NCI-H1105 treated with DMSO at 0.1 percent for 48 hours (cell line): Measurements from ENCODE around the gene FHIT.

Experiments
- DNase-seq: peaks from one replicate; lab custom pipeline; 2025; lab: John Stamatoyannopoulos, UW

FHIT gene

DNA sequence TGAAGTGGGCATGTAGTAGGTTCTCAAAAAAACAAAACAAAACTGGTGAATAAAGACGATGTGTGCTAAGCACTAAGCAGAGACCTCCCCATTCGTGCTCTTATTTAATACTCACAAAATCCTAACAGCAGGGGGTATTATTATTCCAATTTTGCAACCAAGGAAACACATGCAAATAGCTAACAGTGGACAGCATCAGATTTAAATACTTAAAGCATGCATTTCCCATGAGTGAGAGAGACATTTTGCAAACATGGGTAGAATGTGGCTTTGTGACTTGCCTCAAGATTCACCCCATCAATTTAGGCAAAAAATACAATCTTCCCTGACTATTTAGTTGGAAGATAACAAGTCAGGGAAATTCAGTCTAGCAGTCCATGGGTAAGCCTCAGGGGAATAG, 1255.2 kb downstream of the FHIT start:
- no peak for DNase-seq

DNA sequence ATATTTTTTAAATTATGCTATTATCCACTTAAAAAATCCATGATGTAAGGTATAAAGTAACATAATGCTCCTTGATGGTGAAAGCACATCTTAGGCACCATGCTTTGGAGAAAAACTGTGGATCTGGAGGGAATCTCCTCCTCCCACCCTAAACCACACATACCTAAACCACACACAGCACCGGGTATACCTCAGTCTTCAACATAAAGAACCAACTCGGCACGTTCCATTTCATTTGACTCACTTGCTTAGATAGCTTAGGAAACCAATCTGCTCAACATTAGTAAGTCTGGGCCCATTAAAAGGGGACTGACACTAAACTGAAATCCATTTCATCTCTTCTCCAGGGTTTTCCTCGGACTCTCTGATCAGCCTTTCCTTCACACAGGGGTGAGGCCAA, 1255.7 kb downstream of the FHIT start:
- no peak for DNase-seq

DNA sequence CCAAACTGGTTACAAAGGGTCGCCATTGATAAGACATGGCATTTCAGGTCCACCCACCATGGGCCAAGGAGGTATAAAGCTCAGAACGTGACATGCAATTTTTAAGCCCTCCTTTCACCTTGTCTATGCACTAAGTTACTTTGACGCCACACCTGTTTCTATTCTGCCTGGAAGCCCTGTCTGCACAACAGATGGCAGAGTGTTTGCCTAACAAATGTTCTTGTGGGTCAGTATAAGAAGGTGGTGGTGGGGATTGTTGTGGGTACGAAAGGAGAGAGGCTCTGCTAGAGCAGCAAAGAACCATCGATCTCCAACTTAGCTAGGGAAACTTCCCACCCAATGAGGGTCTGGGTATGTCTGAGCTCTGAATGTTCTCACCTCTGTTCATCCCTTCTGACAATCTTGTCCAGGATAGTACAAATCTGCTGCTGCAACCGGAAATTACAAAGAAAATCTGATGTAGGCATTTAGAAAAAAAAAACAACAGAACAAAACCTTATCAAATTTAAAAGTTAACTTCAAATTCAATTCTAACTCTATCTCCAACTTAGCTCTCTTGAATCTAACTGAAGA, 1256.4 kb downstream of the FHIT start:
- no peak for DNase-seq

DNA sequence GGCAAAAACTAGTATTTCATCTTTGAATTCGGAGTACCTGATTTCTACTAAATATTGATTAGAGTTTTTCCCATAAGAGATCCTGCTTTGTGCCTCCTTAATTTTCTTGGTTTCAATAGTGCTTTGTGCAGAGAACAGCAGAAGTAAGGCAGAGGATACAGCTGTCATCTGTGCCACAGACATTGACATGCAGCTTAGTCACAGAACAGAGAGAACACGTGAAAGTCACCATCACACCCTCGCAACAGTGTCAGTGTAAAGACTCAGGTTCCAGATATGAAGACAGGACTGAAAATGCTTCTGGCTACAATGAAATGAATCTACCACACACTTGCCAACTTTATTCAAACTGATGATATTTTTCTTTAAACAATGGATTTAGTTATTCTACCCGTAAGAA, 1258.7 kb downstream of the FHIT start:
- no peak for DNase-seq

DNA sequence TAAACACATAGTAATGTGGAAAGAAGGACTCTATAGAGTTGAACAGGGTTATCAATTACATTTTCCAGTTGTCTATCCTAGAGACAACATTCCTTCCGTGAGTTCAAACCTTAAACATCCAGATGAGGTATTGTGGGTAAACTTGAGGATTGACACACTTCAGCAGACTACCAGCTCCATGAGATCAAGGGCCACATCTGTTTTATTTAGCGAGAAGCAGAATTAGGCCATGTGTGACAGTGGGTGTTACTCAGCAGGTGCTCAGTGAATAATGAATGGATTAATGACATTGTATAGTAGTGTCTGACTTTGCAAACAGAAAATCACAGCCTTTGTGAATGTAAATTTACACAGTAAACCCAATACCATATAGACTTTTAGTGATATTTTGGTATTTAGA, 1260.3 kb downstream of the FHIT start:
- no peak for DNase-seq

DNA sequence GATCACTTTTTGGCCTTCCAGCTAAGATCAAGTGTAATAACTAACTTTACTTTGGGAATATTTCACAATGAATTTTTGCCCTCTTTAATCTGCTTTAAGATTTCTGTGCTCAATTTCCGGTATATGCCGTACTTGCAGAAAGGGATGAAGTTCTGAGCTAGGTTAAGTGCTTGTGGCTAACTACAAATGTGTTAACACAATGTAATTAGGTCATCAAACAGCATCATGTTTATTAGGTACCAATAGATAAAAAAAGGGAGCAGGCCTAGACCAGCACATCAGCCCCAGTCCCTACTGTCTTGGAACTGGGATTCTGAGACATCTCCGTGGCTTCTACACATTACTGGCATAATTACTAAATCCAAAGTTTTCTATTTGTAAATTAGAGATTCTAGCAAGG, 1268.7 kb downstream of the FHIT start:
- no peak for DNase-seq

DNA sequence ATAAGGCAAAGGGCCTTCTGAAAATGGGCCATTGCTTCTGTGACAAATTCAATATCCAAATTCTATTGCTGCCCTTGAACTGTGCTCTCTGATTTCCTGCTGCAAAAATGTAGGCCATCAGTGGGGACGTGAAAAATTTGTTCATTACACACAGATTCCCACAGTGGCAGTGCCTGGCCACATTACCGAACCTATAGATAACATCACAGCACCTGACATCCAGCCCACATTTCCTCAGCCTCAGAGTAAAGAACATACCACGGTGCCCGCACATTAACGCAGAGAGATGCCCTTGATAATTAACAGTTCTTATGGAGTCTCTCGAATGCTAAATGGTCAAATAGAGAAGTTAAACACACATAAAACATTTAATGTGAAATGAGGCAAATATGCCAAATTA, 1269.9 kb downstream of the FHIT start:
- no peak for DNase-seq

DNA sequence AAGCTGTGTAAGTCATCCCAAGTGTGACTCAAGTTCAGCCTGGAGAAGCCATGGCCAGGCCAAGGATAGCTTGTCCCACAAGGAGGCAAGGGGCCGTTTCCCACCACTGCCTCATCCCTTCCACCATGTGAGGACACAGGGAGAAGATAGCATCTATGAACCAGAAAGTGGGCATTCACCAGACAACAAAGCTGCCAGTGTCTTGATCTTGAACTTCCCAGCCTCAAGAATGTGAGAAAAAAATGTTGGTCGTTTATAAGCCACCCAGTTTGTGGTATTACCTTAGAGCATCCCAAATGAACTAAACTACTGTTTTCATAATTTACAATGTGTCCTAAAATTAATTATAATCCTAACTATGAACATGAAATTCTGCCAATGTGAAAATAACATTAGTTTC, 1270.7 kb downstream of the FHIT start:
- no peak for DNase-seq

DNA sequence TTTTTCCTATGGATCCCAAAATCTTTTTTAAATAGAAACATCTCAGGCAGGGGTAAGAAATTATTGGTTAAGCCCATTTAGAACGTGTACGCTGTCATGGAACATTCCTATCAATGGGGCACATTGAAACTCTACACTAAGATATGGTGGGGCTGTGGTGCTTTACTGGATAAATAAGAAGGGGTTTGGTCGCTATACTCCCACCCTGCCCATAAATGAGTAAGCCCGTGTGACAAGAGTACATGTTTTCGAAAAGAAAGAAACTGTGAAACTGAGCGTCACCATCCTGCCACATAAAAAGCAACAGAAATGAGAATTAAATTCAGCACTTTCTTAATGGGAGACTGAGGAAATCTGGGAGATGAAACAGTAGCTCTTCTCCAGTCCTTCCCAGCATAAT, 1271.7 kb downstream of the FHIT start:
- DNase-seq, result no peak

DNA sequence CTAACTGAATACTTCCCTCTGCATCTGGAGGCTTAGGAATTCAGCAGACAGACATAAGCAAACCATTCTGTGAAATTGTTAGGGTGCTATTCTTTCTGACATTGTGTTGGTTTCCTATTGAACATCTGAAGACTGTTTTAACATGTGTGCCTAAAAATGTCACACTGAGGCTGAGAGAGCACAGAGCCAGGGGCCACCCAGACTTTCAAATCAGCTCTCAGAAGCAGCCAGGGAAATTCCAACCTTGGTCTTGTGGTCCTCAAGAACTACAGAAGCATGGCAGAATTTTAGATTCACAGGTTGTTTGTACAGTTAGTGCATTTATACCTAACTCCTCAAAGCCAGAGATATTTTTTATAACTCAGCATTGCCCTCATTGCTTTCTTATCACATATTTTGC, 1272.3 kb downstream of the FHIT start:
- no peak for DNase-seq

DNA sequence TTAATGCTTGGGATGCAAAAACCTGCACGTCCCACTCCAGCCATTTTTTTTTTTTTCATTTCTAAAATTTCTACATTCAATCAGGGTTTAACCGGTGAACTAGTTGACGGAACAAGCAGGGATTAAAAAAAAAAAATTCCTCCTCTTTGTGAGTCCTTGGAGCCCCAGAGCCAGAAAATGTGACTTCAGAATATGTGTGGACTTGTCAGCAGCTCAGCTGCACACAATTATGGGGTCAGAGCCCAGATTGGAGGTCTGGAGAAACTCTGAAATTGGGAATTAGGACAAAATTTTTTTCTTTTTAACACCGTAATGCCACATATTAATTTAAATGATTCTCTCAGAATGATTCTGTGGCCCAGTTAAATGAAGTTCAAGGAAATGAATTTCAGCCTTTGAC, 1280.5 kb downstream of the FHIT start:
- no peak for DNase-seq

DNA sequence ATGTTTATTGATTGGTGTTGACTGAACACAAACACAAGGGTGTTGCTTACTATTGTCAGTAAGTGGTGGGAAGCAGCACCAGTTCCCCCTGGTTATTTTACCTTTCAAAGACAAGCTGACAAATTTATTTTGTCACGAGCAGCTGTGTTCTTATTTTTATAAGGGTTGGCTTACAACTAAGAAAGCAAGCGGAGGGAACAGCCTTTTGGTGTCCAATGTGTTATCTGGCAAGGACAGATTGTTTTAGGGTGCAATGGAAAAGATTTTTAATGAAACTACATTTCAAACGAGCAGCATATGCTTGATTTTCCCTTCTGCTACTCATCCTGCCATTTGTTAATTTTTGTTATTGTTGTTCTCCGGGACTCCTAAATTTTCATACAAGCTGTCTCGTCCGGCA, 1280.9 kb downstream of the FHIT start:
- DNase-seq, result no peak

DNA sequence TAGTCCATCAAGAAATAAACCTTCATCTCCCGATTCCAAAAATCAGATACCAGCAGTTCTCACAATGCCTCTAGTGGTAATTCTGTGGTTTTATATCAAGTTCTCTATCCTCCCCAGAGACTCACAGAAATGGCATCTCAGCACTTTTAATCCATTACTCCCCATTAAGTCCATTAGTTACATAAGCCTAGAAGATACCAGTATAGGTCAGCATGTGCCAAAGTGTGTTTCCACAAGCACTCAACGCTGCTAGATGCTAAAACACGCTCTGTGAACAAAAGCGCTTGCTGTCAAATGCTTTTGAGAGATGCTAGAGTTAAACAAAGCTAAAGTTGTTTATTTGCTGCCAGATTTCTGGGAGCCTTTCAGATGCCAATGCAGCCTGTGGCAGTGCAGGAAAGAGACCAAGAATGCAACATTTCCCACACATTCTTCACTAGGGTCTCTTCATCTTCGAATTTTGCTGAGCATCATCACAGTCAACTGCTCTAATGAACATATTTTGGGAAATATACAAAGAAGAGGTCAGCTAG, 1282.7 kb downstream of the FHIT start:
- no peak for DNase-seq

DNA sequence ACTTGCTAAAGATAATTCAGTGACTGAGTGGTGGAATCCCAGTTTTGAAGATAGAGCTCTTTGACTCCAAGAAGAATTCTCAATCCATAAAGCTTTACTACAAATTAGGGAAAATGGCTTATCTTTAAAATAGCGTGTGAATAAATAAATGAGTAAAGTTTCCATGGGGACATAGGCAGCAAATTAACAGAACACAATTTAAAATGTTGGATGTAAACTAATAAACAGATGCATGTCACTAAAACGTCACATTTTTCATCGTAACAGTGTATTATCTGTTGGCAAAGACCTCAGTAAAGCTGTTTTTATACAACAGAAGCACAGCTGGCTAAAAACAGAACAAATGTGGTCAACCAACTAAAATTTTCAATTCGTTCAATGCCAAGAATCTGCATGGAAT, 1287.6 kb downstream of the FHIT start:
- DNase-seq, result no peak

DNA sequence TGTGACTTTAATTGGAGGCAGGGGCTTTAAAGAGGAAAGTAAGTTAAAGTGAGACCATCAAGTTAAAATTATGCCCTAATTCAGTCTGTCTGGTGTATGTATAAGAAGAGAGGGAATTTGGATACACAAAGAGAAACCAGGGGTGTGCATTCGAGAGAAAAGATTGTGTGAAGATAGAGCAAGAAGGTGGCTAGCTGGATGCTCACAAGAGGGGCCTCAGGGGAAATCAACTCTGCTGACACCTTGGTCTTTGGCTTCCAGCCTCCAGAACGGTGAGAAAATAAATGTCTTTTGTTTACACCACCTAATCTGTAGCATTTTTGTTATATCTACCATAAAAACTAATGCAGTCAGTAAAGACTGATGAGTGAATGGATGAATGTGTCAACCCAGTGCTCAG, 1294.1 kb downstream of the FHIT start:
- no peak for DNase-seq

DNA sequence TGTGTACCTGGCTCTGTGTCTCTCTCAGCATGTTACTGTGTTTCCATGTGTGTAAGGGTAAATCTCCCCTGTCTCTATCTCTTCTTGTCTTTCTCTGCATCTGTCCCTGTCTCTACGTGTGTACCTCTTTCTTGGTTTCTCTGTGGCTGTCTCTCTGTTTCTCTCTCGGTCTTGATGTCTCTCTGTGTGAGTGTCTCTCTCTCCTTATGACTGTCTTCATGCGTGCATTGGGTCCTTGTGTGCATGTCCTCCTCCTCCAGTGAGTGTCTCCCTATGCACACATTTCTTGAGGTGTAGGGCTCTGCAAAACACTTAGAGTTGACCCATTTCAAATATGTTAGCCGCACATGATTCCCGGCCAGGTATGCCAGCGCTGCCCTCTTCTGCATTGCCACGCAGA, 1298.1 kb downstream of the FHIT start:
- no peak for DNase-seq

DNA sequence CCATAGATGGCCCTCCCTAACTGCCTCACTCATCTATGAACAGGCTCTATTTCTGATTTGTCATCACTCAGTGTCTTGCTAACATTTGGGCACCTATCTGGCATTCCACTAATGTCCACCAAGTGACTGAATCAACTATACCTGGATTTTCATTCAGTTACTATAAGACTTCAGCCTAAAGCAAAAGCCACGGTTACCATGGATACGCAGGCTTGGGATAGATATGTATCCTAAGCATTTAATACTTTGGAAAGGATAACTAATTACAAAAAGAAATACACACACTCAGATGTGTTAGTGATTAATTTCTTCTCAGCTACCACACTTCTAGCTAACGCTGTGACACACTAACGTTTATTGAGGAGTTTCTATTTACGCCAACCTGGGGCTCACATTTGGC, 1301.9 kb downstream of the FHIT start:
- no peak for DNase-seq

DNA sequence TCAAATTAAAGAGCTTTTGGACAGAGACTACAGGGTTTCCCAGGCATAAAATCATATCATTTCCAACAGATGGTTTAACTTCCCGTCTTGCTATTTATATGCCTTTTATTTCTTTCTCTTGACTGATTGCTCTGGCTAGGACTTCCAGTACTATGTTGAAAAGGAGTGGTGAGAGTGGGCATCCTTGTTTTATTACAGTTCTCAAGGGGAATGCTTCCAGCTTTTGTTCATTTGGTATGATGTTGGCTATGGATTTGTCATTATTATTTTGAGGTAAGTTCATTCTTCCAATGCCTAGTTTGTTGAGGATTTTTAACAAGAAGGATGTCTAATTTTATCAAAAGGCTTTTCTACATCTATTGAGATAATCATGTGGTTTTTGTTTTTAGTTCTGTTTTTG, 1304.9 kb downstream of the FHIT start:
- DNase-seq, result no peak

DNA sequence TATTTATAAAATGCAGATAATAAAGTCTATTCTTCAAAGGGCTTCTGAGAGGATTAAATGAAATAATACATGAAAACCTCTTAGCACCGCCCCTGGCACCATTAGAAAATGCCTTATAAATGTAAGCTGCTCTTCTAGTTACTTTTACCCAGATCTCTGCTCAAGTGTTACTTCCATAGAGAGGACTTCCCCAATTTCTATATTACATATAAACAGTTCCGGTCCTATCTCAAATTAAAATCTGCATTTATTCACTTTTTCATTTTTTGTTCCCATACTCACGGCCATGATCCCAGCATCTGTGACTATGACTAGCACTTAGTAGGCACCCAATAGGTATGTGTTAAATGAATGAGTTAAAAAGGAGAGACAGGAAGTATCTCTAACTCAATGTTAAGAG, 1310.5 kb downstream of the FHIT start:
- no peak for DNase-seq

DNA sequence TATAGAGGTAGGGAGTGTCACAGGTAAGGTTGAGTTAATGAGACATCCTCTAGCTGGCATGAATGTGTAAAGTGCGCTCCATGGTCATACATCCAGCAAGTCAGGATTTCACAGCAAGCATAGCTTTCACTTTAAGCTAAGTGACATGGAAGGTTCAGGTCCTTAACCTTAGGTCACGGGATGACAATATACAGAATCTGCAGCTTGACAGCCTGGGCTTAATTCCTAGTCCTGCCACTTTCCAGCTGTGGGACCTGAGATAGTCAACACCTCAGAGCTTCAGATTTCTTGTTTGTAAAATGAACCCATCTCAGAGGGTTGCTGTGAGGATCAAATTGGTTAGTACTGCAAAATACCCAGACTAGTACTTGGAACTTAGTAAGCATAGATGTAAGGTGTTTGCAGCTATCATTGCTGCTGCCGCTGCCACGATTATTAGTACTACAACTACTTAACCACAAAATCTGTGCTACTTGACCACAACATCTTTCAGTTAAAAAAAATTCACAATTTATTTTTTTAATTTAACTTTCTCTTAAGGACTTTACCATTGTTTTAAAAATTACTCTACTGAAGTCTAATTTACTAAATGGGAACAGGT, 1311.3 kb downstream of the FHIT start:
- DNase-seq, result no peak

DNA sequence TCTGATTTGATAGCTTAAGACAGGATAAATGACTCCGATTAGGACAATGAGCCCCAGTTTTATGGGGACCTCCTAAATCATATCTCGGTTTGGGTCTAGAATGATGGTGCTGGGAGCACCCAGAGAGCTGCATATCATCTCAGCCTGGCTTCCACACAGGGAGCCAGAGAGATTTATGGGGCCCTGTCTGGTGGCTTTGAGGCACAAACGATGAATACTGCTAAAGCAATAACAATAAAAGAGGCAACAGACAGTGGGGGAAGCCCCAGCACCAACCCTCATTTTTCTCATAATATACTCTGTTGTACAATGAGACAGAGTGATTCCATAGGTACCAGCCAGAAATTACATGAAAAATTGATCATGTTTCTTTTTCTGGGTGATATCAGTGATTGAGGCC, 1312.4 kb downstream of the FHIT start:
- no peak for DNase-seq

DNA sequence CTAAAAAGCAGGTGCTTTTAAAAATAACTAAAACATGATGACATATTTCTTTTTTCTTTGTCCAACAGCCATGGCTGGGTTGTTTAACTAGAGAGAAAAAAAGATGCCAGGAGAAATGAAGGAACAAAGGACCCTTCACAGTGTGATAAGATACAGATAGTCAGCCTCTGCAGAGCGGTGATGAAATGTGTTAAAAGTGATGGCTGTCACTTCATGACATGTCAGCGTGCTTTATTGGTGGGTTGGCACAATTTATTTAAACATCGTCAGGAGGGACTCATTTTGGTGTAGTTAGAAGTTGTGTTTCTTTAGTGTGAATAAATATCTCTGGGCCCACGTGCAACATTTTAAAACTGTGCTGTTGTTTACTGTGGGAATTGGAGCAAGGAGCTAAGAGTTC, 1314.1 kb downstream of the FHIT start:
- no peak for DNase-seq

DNA sequence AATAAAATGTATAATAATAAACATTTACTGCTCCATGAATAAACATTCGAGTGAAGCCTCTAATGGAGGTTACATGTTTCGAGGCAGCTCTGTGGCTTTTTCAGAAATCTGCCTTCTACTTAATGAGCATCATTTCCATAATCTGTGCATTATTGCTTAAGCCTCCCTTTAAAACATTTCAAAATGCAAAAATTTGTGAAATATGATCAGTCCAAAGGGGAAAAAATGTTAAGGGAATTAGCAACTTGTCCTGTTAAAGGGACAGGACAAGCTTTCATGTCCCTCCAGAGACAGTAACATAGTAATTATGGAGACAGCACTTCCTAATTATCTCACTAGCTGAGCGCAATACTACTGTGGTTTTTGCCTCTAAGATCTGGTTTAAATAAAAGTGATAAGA, 1314.8 kb downstream of the FHIT start:
- DNase-seq, result no peak

DNA sequence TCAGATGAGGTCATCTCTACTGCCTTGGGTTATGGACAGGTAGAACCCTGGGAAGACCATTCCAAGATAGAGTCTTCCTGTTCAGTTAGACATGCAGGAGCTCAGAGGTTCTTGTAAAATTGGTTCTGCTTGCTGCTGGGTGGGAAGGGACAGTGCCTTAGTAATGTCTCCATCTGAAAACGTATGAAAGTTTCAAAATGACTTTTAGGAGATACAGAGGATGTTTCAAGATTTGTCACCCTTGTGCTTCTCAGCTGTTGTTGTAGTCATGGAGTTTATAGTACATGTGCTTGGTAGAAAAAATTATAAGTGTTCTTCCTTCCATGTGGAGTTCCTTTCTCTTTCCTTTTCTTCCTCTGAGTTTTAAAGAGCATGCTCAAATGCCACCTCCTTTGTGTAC, 1316.2 kb downstream of the FHIT start:
- DNase-seq, result no peak
